PFSK-1 (cell line): Measurements from ENCODE around the gene LRP2.

Source experiments
- TAF1 ChIP-seq: IDR thresholded peaks from 2 replicates; pipeline ENCODE4 v1.6.1; 2012; ENCODE audit warnings: low read length, control low read depth, borderline replicate concordance; ENCODE audit not compliant: insufficient read depth
- TF ChIP-seq, protein P1 (sequence below), 2 experiments: IDR thresholded peaks; 2 replicates each; pipeline versions ENCODE4 v1.6.1 to v1.8.0; 2011 to 2012; ENCODE audit warnings: low read depth in 2 of 2, low read length in 2 of 2, control low read depth in 1 of 2, inconsistent platforms in 1 of 2, mild to moderate bottlenecking in 1 of 2, moderate library complexity in 1 of 2; ENCODE audit not compliant: insufficient read depth in 1 of 2

DNA sequence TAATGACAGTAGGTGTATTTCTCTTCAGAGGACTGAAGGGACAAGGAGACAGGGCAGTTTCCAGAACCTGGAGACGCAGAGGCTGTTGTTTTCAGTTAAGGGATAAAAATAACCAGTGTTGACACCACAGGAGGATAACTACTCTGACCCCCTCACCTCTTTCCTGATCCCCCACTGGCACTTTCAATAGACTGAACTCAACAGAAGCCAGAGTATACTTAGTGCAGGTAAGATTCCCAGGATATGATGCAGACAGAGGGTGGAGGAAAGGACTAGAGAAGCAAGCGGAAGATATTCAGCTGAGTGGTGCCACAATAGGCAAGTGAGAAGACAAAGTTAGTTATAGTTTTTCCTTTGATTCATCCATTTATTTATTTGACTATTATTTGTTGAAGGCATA lies 273.2 kb downstream of the LRP2 start:
- TF ChIP-seq, protein P1, sequence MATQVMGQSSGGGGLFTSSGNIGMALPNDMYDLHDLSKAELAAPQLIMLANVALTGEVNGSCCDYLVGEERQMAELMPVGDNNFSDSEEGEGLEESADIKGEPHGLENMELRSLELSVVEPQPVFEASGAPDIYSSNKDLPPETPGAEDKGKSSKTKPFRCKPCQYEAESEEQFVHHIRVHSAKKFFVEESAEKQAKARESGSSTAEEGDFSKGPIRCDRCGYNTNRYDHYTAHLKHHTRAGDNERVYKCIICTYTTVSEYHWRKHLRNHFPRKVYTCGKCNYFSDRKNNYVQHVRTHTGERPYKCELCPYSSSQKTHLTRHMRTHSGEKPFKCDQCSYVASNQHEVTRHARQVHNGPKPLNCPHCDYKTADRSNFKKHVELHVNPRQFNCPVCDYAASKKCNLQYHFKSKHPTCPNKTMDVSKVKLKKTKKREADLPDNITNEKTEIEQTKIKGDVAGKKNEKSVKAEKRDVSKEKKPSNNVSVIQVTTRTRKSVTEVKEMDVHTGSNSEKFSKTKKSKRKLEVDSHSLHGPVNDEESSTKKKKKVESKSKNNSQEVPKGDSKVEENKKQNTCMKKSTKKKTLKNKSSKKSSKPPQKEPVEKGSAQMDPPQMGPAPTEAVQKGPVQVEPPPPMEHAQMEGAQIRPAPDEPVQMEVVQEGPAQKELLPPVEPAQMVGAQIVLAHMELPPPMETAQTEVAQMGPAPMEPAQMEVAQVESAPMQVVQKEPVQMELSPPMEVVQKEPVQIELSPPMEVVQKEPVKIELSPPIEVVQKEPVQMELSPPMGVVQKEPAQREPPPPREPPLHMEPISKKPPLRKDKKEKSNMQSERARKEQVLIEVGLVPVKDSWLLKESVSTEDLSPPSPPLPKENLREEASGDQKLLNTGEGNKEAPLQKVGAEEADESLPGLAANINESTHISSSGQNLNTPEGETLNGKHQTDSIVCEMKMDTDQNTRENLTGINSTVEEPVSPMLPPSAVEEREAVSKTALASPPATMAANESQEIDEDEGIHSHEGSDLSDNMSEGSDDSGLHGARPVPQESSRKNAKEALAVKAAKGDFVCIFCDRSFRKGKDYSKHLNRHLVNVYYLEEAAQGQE (IDR thresholded peaks at IDR 0.05; ENCODE audit: insufficient read depth in 1 of 2, low read depth in 2 of 2, low read length in 2 of 2) = no peak
- no peak for TF ChIP-seq TAF1
